ENCODE results near the gene GUCY1B1.
"Not testable (repeated sequence)": the region's sequence is repeated elsewhere in the genome, so short reads cannot be mapped to it uniquely, and the experiment has no call there.

GUCY1B1 gene

GRCh38 chr4:155789391-155789790 lies 30.6 kb downstream of the GUCY1B1 start:
- TF ChIP-seq CTCF (IDR thresholded peaks at IDR 0.05; ENCODE audit: low read depth, low read length): no peak
- H3K4me3 ChIP-seq (replicated peaks in 1 of 2; ENCODE audit: low read depth in 2 of 2, low read length in 2 of 2): no peak overlapping the region
- DNase-seq (ENCODE audit: low read depth in 2 of 2): no peak

- DNase-seq (ENCODE audit: low read depth in 2 of 2): no peak
- no peak overlapping the region for H3K4me3 ChIP-seq (replicated peaks in 1 of 2; ENCODE audit: low read depth in 2 of 2, low read length in 2 of 2)
- TF ChIP-seq CTCF (IDR thresholded peaks at IDR 0.05; ENCODE audit: low read depth, low read length): no peak
Observed at GRCh38 chr4:155789982-155790381, 31.2 kb downstream of the GUCY1B1 start.

- TF ChIP-seq CTCF (IDR thresholded peaks at IDR 0.05; ENCODE audit: low read depth, low read length): no peak
- H3K4me3 ChIP-seq (replicated peaks in 1 of 2; ENCODE audit: low read depth in 2 of 2, low read length in 2 of 2): no peak overlapping the region
Observed at GRCh38 chr4:155794589-155795236, 35.9 kb downstream of the GUCY1B1 start.

GRCh38 chr4:155795991-155796390 lies 37.2 kb downstream of the GUCY1B1 start:
- DNase-seq (ENCODE audit: low read depth in 2 of 2): peak; percentile 22 to 28
- TF ChIP-seq CTCF (IDR thresholded peaks at IDR 0.05; ENCODE audit: low read depth, low read length): peak; percentile 58
- no peak overlapping the region for H3K4me3 ChIP-seq (replicated peaks in 1 of 2; ENCODE audit: low read depth in 2 of 2, low read length in 2 of 2)

More at GRCh38 chr4:155794589-155795236, 35.9 kb downstream of the GUCY1B1 start:
- no peak for DNase-seq (ENCODE audit: low read depth in 2 of 2)

GRCh38 chr4:155797581-155797980 lies 38.8 kb downstream of the GUCY1B1 start:
- DNase-seq (ENCODE audit: low read depth in 2 of 2); H3K4me3 ChIP-seq (replicated peaks in 1 of 2; ENCODE audit: low read depth in 2 of 2, low read length in 2 of 2): not testable (repeated sequence)

- TF ChIP-seq CTCF (IDR thresholded peaks at IDR 0.05; ENCODE audit: low read depth, low read length): no peak
- DNase-seq (ENCODE audit: low read depth in 2 of 2): peak in 1 of 2 donors; percentile 12
- H3K4me3 ChIP-seq (replicated peaks in 1 of 2; ENCODE audit: low read depth in 2 of 2, low read length in 2 of 2): no peak overlapping the region
Observed at GRCh38 chr4:155799116-155799793, 40.4 kb downstream of the GUCY1B1 start.

- H3K4me3 ChIP-seq (replicated peaks in 1 of 2; ENCODE audit: low read depth in 2 of 2, low read length in 2 of 2): no peak overlapping the region
- DNase-seq (ENCODE audit: low read depth in 2 of 2): no peak
- no peak for TF ChIP-seq CTCF (IDR thresholded peaks at IDR 0.05; ENCODE audit: low read depth, low read length)
Observed at GRCh38 chr4:155799794-155800123, 40.9 kb downstream of the GUCY1B1 start.

Data from cardiac fibroblast (primary cell).